ENCODE measurements around the gene CERS2. TPM values are rescaled to one million over a fixed set of nuclear protein-coding genes. Genes with fewer than 3 reads are reported as not detected.
A peak's percentile ranks its signal among the peaks of the same experiment; 100 is the strongest.

CERS2 gene
- total and polyA plus RNA-seq, 4 donors = 212 to 346 (median 278) TPM

DNA sequence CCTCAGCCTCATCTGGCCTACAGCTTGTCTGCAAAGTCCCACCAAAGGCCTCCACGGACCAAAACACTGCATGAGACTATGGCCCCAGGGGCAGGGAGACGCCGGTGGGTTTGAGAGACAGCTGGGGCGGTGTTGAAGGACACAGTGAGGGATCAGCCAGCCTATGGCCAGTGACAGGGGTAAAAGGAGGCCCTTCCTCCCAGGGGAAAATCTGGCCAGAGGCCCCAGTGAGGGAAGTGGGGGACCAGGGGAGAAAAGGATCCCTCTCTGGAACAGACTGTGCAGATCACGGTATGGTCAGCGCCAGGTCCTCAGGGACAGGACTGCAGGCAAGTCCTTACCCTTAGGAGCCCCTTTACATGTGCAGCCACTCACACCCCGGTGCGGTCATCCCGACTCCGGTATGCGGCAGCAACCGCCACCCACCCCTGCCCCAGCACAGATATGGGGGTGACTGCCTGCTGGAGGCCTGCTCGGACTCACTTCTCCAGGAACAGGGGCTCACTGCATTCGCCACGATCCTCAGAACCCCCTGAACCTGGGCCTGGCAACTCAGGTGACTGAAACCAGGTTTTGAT, 1.3 kb downstream of the CERS2 start:
- Histone ChIP-seq H3K9me3 (ENCODE audit: control insufficient read depth in 4 of 4, low read length in 3 of 4) (no peaks in the 10 kb centered on the region), H3K4me1 (ENCODE audit: control insufficient read depth in 4 of 4, insufficient read depth in 4 of 4, low read length in 3 of 4) (peaks cover 13 to 68% (median 56%) of the 10 kb centered on the region in 4 donors), H3K27me3 (ENCODE audit: control insufficient read depth in 4 of 4, insufficient read depth in 4 of 4, low read length in 3 of 4) (no peaks in the 10 kb centered on the region), H3K27ac (ENCODE audit: low read depth in 1 of 2, low read length in 2 of 2) (peak overlapping the region; percentile 89 to 90), H3K9ac (ENCODE audit: low read depth in 1 of 2, low read length in 2 of 2) (peak overlapping the region; percentile 93 to 98), H3K4me3 (ENCODE audit: low read depth in 1 of 3, low read length in 3 of 3) (peak overlapping the region; percentile 86 to 94 (median 90)), H3K36me3 (ENCODE audit: control insufficient read depth in 4 of 4, insufficient read depth in 3 of 4, low read depth in 1 of 4, low read length in 3 of 4) (peaks cover 2 to 7% (median 5%) of the 10 kb centered on the region in 4 donors)
- TF ChIP-seq RAD21 (IDR thresholded peaks at IDR 0.05) (no peak), RXRA (IDR thresholded peaks at IDR 0.05) (no peak), HNF4A (conservative IDR thresholded peaks at IDR 0.05) (peak; percentile 15 to 50)
- DNase-seq (ENCODE audit: low spot score) = peak; percentile 66
- WGBS = 7% methylated on average over 15 of the region's 15 CpGs

GRCh38 chr1:150972417-150972940, 2.2 kb downstream of the CERS2 start:
- DNase-seq (ENCODE audit: low spot score) = no peak
- no peaks in the 10 kb centered on the region for H3K9me3 ChIP-seq (ENCODE audit: control insufficient read depth in 4 of 4, low read length in 3 of 4)
- H3K4me1 ChIP-seq (ENCODE audit: control insufficient read depth in 4 of 4, insufficient read depth in 4 of 4, low read length in 3 of 4) = peaks cover 8 to 69% (median 55%) of the 10 kb centered on the region in 4 donors
- WGBS = 22% methylated on average over 4 of the region's 4 CpGs
- no peaks in the 10 kb centered on the region for H3K27me3 ChIP-seq (ENCODE audit: control insufficient read depth in 4 of 4, insufficient read depth in 4 of 4, low read length in 3 of 4)
- peak overlapping the region; percentile 86 to 94 (median 90) for H3K4me3 ChIP-seq (ENCODE audit: low read depth in 1 of 3, low read length in 3 of 3)
- H3K9ac ChIP-seq (ENCODE audit: low read depth in 1 of 2, low read length in 2 of 2) = peak overlapping the region; percentile 93 to 98
- H3K36me3 ChIP-seq (ENCODE audit: control insufficient read depth in 4 of 4, insufficient read depth in 3 of 4, low read depth in 1 of 4, low read length in 3 of 4) = peaks cover 9 to 16% (median 13%) of the 10 kb centered on the region in 4 donors
- H3K27ac ChIP-seq (ENCODE audit: low read depth in 1 of 2, low read length in 2 of 2) = peak overlapping the region; percentile 89 to 90
- TF ChIP-seq JUND (IDR thresholded peaks at IDR 0.05) (no peak), REST (IDR thresholded peaks at IDR 0.05) (peak; percentile 59), HNF4A (conservative IDR thresholded peaks at IDR 0.05) (peak in 1 of 2 donors; percentile 26), FOXA2 (IDR thresholded peaks at IDR 0.05) (no peak), RXRA (IDR thresholded peaks at IDR 0.05) (peak in 1 of 2 donors; percentile 6), FOXA1 (IDR thresholded peaks at IDR 0.05) (no peak)

DNA sequence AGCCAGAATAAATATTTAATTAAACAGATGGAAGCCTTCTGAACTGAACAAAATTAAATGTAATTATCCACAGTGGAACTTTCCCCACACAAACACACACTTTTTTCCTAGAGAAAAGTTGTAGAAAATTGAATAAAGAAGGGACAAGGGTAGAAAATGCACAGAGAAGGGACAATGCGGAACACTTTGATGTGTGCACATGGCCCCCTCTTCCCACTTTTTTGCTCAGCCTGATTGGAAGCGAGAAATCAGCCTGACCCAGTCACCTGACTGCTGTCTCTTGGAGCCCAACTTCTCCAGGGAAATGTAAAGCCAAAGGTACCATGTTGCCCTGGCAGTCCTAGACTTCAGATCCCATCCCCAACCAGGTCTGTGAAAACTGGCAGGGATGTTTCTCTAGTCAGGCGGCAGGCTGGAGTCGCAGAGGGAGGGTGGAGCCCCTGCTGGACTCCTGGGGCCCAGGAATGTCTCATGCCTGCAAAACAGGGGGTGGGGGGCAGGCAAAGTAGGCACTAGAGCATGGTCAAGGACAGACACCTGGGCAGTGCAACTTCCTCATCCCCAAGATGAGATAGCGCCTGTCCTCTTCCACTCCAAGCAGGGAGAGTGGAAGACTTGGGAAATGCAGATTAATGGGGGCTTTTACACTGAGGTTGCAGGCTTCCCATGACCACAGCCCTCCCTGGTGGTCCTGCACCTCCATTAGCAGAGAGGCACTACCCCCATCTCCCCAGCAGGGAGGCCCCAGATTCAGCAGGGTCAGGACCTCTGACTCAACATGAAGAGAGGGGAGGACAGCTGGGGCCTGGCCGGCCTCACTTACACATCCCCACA, 2.8 kb downstream of the CERS2 start:
- Histone ChIP-seq H3K27me3 (ENCODE audit: control insufficient read depth in 4 of 4, insufficient read depth in 4 of 4, low read length in 3 of 4) (no peaks in the 10 kb centered on the region), H3K9ac (ENCODE audit: low read depth in 1 of 2, low read length in 2 of 2) (peak overlapping the region; percentile 93 to 98), H3K27ac (ENCODE audit: low read depth in 1 of 2, low read length in 2 of 2) (peak overlapping the region; percentile 89 to 90), H3K36me3 (ENCODE audit: control insufficient read depth in 4 of 4, insufficient read depth in 3 of 4, low read depth in 1 of 4, low read length in 3 of 4) (peaks cover 9 to 23% (median 20%) of the 10 kb centered on the region in 4 donors), H3K4me3 (ENCODE audit: low read depth in 1 of 3, low read length in 3 of 3) (peak overlapping the region; percentile 86 to 94 (median 90)), H3K9me3 (ENCODE audit: control insufficient read depth in 4 of 4, low read length in 3 of 4) (no peaks in the 10 kb centered on the region), H3K4me1 (ENCODE audit: control insufficient read depth in 4 of 4, insufficient read depth in 4 of 4, low read length in 3 of 4) (peaks cover 7 to 63% (median 49%) of the 10 kb centered on the region in 4 donors)
- 29% methylated on average over 6 of the region's 6 CpGs for WGBS
- DNase-seq (ENCODE audit: low spot score) = no peak
- peak in 1 of 2 donors; percentile 3 for TF ChIP-seq GABPA (IDR thresholded peaks at IDR 0.05 in 1 of 2, conservative IDR thresholded peaks at IDR 0.05 in 1 of 2)
- TF ChIP-seq HNF4G (IDR thresholded peaks at IDR 0.05) = no peak
- TF ChIP-seq FOXA2 (IDR thresholded peaks at IDR 0.05) = no peak
- TF ChIP-seq EGR1 (IDR thresholded peaks at IDR 0.05; ENCODE audit: low read depth in 2 of 2) = no peak
- peak; percentile 87 for TF ChIP-seq YY1 (IDR thresholded peaks at IDR 0.05)
- TF ChIP-seq, protein P1, sequence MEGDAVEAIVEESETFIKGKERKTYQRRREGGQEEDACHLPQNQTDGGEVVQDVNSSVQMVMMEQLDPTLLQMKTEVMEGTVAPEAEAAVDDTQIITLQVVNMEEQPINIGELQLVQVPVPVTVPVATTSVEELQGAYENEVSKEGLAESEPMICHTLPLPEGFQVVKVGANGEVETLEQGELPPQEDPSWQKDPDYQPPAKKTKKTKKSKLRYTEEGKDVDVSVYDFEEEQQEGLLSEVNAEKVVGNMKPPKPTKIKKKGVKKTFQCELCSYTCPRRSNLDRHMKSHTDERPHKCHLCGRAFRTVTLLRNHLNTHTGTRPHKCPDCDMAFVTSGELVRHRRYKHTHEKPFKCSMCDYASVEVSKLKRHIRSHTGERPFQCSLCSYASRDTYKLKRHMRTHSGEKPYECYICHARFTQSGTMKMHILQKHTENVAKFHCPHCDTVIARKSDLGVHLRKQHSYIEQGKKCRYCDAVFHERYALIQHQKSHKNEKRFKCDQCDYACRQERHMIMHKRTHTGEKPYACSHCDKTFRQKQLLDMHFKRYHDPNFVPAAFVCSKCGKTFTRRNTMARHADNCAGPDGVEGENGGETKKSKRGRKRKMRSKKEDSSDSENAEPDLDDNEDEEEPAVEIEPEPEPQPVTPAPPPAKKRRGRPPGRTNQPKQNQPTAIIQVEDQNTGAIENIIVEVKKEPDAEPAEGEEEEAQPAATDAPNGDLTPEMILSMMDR (IDR thresholded peaks at IDR 0.05; ENCODE audit: low read depth, low read length, missing input control) = peak; percentile 4
- TF ChIP-seq ZBTB33 (IDR thresholded peaks at IDR 0.05) = peak; percentile 46
- peak; percentile 58 for TF ChIP-seq SP1 (IDR thresholded peaks at IDR 0.05)
- peak; percentile 10 for TF ChIP-seq TAF1 (conservative IDR thresholded peaks at IDR 0.05)

All from liver (tissue), 9 donors.